Choroid plexus epithelial cell (primary cell): ENCODE measurements around the gene MYO19.

Source experiments
- DNase-seq: peaks from one replicate; pipeline ENCODE4 v3.0.0-alpha.2; 2010; ENCODE audit warnings: low read depth
- H3K4me3 ChIP-seq: 2 replicates; pipeline ENCODE4 v1.5.1; 2011; ENCODE audit warnings: low read depth, mild to moderate bottlenecking, control low read depth, low read length, moderate library complexity
- CTCF ChIP-seq: conservative IDR thresholded peaks from 2 replicates; pipeline ENCODE4 v1.5.1; 2011; ENCODE audit warnings: low read depth, mild to moderate bottlenecking, control low read depth, inconsistent platforms, low read length, moderate library complexity

MYO19 gene

GRCh38 chr17:36475346-36475970 lies 59.2 kb downstream of the MYO19 start:
- H3K4me3 ChIP-seq = no peak overlapping the region
- DNase-seq = no peak
- no peak for TF ChIP-seq CTCF

DNA sequence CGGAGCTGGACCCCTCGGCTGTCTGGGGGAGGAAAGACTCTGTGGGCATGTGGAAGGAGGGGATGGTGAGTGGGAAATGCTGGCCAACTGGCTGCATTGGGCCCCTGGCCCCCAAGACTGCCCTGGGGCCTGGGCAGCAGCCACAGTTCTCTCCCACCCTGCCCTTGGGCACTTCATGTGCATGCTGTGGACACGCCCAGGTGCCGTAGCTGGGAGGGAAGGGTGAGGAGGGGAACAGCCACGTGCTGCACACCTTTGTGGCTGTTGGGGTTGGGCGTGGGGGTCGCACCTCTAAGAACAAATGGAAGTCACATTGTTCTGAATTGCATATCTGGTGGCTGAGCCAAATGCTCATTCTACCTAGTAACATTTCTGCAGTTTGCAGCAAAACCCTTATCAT lies 60.1 kb downstream of the MYO19 start:
- no peak for DNase-seq
- no peak for TF ChIP-seq CTCF
- no peak overlapping the region for H3K4me3 ChIP-seq

DNA sequence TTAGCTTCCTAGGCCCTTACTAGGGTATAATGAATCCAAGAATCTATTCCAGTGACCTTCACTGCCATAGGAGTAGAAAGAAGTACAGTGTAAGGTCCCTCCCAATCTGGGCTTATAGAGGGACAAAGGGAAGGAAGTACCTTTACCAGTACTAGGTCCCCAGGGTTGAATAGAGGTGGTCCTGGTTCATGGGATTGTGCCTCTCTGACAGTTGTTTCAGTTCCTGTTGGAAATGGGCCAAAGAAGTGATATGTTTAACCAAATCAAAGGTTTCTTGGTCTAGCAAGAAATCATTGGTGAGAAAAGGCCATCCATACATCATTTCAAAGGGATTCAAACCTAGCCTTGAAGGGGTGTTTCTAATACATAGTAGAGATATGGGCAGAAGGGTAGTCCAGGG lies 64.2 kb downstream of the MYO19 start:
- DNase-seq = no peak
- H3K4me3 ChIP-seq = no peak overlapping the region
- no peak for TF ChIP-seq CTCF

- no peak for TF ChIP-seq CTCF
- no peak overlapping the region for H3K4me3 ChIP-seq
- DNase-seq = no peak
These were observed 64.9 kb downstream of the MYO19 start for GRCh38 chr17:36469733-36470132.

DNA sequence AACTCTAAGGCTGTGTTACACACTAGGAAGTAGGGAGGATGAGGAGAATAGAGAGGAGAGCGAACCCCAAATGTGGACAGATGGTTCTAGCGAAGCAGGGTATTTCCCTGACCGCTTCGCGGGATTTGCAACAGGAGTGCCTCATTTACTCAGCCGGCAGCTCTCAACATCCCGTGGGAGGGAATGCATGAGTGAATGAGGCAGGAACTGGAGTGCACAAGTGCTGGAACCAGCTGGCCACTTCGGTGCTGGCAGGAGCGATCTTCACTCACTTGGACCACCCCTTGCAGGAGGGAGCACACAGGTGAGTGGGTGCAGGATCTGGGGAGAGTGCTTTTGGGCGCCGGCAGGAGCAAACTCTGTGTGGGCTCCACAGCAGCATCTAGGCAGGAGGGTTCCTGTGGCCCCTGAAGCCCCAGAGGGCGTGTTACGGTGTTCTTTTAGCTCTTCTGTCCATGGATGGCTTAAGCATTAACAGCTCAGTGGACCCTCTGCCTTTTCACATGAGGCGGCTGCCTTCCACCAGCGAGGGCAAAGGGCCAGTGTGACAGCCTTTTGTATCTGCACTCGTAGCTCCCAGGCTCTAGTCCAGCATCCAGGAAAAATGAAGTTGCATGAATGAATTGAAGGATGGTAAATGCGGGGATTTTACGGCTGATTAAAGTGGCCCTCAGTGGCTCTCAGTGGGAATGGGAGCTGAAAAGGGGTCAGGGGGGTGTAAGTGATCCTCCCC lies 65.6 kb downstream of the MYO19 start:
- H3K4me3 ChIP-seq = no peak overlapping the region
- no peak for TF ChIP-seq CTCF
- no peak for DNase-seq

GRCh38 chr17:36464765-36465088 lies 69.9 kb downstream of the MYO19 start:
- no peak for DNase-seq
- TF ChIP-seq CTCF = no peak
- no peak overlapping the region for H3K4me3 ChIP-seq
